Measurements from ENCODE around the gene ANXA1.

GRCh38 chr9:73210886-73211666, 59.4 kb downstream of the ANXA1 start:
- TF ChIP-seq, protein P1, sequence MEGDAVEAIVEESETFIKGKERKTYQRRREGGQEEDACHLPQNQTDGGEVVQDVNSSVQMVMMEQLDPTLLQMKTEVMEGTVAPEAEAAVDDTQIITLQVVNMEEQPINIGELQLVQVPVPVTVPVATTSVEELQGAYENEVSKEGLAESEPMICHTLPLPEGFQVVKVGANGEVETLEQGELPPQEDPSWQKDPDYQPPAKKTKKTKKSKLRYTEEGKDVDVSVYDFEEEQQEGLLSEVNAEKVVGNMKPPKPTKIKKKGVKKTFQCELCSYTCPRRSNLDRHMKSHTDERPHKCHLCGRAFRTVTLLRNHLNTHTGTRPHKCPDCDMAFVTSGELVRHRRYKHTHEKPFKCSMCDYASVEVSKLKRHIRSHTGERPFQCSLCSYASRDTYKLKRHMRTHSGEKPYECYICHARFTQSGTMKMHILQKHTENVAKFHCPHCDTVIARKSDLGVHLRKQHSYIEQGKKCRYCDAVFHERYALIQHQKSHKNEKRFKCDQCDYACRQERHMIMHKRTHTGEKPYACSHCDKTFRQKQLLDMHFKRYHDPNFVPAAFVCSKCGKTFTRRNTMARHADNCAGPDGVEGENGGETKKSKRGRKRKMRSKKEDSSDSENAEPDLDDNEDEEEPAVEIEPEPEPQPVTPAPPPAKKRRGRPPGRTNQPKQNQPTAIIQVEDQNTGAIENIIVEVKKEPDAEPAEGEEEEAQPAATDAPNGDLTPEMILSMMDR (IDR thresholded peaks at IDR 0.05): no peak
- TF ChIP-seq POLR2A (IDR thresholded peaks at IDR 0.05): no peak
